DMS53 treated with DMSO at 0.1 percent for 48 hours (cell line): Measurements from ENCODE around the gene ANKRD33B.
A peak's percentile ranks its signal among the peaks of the same experiment; 100 is the strongest.
"Not testable (repeated sequence)": the region's sequence is repeated elsewhere in the genome, so short reads cannot be mapped to it uniquely, and the experiment has no call there.

Source experiments
- DNase-seq: peaks from one replicate; lab custom pipeline; 2025; ENCODE audit not compliant: unreplicated experiment; lab: John Stamatoyannopoulos, UW

Gene ANKRD33B

DNA sequence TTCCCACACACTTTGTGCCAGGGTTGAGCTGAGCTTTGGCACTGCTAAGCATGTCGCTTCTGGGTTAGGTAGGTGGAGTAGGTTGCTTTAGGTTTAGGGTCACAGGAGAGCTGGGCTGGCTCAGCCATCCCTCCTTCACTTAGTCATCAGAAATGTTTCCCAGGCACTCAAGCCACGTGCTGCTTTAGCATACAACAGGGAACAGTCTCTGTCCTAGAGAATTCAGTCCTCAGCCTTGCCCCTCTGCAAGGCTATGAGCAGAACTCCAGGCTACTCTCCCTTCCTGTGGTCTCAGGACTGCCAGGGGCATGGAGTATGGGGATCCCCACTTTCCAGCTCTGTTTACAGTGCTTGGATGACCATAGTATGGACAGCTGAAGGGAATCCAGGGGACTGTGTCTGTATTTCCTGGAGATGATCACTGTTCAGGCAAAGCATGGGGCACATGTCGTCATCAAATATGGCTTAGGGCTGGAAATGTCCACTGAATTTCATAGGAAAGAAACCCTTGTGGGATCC lies 7.5 kb upstream of the ANKRD33B start:
- DNase-seq: no peak

DNA sequence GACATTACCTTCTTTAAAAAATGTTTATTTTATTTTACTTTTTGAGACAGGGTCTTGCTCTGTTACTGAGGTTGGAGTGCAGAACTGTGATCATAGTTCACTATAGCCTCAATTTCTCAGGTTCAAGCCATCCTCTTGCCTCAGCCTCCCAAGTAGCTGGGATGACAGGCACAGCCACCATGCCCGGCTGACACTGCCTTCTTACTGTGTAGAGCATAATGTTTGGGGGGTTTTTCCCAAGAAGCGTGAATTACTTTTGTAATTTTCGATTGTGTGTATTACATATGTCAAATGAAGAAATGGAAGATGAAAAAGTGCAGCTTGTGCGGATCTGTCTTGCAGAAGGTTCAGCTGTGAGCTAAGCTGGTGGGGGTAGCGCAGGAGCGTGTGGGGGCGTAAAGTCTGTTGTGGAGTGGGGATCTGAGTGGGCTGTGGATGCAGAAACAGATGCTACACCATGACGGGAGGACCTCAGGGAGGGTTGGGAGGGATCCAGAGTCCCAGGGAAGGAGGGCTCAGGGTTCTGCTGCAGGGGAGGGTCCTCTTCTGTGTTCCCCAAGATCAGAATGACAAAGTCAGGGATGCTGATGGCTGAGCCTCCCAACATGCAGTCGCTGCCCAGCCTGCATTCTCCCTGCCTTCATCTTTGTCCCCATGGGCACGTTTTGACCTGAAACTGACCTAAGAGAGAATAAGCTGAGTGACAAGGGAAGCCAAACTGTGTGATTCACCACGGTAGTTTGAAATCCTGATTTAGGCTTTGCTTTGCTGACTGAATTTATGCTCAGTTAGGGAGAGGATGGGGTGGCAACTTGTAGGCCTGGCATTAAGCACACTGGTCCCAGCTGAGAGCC lies 6.8 kb upstream of the ANKRD33B start:
- no peak for DNase-seq

DNA sequence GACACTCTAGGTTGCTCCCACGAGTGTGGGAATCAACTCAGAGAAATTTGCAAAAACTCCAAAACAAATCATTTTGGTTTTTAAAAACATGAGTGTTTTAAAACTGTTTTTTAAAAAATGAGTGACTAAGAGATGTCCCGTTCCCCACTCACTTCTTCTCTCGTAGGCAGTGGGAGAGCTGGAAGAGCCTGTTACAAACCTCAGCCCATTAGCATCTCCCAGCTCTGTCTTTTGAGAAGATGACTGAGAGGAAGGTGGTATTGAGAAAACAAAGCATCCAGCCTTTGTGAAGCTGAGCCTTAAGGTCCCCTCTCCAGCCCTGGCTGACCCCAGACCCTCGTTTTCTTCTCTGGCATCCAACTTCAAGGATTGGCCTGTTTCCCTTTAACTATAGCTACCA lies 4.7 kb upstream of the ANKRD33B start:
- DNase-seq: no peak

DNA sequence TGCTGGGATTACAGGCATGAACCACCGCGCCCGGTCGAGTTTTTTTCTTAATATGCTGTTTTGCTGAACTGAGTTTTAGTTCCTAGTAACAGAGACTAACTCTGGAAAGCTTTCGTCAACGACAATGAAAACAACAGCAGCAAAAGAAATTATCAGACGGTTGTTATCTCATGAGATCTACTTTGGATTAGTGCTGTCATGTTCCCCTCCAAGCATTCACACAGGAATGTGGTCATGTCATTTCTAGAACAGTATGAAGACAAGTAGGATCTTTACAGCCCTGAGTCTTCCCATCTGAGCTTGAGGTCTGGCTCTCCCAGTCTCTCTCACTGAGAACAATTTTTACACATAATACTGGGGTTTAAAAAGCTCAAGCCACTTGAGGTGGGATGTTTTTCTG lies 4.0 kb upstream of the ANKRD33B start:
- no peak for DNase-seq

DNA sequence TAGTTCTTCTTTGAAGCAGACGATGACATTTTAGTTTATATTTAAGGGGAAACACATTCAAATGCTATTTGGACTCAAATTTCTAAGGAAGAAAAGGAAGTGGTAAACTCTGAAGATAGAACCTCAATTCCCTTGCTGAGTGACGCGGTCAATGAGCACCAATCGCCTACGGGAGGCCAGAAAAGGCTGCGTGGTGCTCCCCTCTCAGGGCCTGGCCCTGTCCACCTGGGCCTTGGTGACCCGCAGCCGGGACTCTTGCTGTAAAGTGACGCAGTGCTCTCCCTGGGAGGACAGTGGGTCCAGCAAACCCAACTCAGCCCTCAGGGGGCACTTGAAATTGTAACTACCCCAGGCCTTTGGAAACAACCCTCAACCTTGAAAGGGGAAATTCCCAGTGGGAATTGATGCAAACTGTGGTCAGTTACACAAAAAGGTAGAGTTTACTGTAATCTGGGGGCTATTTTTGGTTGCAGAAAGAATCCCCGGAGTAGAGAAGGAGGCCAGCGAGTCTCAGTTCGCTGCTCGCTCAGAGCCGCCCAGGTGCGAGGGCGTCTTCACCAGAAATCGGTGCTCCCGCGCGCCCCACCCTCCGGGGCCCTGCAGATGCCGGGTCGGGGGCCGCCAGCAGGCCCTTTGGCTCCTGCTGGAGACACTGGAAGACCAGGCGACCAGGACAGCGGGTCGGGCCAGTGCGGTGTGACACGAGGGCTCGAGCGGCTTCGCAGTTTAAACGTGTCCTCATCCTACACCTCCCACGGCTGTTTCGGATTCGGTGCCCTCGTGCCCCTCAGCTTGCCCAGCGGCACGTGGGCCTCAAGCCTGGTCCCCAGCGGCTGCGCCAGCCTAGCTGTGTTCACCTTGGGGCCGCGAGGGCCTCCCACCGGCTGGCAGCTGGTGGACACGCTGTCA lies 1.4 kb upstream of the ANKRD33B start:
- no peak for DNase-seq

DNA sequence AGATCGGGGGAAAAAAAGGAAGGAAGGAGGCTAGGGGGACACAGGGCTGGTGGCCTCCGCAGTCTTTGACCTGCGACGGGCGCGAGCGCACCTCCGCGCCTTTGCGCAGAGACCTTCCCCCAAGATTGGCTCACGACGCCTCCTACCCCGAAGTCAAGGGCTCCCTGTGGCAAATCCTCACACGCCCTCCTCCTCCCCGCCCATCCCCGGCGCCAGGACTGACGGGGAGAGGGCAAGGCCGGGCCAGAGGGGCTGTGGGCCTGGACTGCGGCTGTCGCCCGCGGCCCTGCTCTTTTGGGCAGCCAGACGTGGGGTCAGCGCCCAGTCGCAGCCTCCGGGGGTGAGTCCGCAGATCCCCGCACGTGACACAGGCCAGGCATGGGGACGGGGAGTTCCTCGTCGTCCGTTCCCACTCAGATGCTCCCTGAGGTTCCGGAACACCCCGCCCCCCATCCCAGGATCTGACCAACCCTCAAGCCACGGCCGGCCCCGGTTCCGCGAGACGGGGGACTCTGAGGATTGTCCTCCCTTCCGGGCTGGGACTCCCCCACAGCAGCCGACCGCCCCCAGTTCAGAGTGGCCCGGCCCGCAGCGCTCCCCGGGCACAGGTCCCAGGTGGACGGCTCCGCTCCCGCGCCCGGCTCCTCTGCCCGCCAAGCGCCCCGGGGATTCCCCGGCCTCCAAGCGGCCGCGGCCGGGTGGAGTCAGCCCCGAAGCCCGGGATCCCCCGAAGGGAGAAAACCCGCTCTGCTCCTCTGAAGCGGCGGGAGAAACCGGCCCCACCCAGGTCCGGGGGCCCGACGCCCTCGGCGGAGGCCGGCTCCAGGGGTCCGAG lies 543 bp upstream of the ANKRD33B start:
- DNase-seq: no peak

DNA sequence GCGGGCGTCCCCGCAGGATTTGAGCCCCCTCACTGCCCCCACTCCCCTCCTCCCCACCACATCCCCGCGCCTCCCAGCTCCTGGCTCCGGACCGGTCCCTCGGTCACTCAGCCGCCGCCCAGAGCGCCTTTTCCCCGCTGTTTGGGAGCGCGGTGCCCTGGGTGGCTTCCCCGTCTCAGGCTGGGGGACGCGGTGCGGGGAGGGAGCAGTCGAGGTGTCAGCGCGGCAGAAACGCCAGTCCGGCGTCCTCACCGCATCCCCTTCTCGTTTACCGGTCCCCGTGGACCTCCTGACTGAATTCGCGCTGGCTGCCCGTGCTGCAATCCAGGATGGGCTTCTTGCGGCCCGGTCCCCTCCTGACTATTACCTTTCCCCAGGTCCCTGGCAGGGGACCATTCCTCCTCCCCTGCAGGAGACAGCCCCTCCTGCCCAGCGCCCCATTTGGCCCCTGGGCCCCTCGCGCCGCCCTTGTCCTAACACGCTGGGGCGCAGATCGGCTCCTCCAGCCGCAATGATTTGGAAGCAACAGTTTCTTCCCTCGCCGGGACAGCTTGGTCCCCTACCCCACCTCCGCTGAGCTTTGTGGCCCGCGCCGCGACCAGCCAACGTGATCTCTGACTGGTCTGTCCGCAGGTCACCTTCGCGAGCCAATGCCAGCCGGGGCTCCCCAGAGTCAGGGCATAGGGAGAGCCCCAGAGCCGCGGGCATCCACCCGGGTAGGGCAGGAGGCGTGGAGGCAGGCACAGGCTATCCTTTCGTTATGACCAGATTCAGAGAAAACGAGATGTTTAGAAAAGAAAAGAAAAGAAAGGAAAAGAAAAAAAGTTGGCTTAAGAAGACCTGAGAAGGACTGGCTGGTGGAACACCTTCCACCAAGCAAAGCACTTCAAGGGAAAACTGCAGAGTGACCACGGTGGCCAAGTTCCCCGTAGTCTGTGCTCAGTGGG lies 1.2 kb downstream of the ANKRD33B start:
- DNase-seq: no peak

DNA sequence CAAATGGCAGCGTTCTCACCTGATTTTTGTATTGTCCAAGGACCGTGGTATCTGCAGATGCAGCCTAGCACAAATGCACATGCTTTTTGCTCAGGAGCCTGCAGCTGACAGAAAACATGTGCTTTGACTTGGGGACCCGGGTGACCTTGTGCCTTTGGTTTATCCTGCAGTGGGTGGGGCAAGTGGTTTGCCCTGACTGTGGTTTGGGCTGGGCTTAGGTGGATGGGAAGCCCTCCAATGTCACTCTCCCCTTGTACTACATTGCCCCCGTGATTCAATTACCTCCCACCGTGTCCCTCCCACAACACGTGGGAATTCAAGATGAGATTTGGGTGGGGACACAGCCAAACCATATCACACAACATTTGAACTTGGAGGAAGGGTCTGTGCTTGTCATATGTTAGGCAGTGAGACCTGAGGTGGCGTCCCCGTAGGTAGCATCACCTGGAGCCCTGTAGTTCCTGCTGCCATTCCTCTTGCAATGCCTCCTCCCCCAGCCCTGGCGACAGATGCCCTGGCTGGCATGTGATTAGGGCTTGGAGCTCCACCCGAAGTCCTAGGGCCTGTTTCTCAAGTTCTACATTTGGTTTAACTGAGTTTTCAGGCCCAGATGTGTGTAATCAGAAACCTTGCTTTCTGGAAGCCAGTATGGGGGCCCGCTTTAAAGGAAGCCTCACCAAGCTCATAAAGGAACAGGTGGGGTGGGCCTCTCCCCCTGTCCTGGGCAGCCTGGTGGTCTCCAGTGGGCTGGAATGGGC lies 2.1 kb downstream of the ANKRD33B start:
- DNase-seq: no peak

DNA sequence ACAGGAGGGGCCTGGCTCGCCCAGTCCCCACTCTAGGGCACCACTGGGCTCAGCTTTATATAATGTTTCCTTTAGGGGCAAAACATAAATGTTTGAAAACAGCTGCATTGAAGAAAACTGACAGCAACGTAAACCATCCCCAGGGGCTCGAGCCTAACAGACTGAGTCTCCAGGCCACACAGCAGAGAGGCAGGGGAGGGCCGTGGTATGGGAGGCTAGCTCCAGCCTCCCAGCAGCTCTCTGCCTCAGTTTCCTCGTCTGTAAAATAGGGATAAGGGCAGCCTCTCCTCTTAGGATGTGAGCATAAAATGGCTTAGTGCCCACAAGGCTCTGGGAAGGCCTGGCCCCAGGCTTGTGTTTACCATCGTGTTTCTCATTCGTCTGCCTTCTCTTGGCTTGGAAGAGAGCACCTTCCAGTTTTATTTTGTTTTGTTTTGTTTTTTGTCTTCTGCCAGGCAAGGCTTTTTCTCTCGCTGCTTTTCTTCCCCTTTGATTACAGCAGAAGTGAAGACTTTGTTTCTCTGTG lies 2.7 kb downstream of the ANKRD33B start:
- DNase-seq: no peak

DNA sequence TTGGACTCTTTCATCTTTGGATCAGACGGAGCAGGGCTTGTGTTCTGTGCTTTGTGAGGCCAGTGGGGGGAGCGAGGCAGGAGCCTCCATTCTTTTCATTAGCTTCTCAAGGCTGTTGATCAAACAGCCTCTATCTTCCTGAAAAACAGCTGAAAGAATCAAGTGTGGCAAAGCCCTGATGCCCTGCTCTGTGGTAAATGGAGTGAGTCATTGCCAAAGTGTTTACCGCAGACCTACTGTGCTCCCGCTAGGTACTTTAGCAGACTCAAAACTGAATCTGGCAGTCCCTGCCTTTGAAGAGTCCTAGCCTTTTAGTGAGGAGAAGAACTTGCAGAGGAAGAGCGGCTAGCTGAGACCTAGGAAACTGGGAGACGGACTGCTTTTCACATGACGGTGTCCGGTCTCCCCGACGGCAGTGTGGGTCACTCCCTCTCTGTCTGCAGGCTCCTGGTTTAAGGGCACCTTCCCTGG lies 3.3 kb downstream of the ANKRD33B start:
- DNase-seq: no peak

DNA sequence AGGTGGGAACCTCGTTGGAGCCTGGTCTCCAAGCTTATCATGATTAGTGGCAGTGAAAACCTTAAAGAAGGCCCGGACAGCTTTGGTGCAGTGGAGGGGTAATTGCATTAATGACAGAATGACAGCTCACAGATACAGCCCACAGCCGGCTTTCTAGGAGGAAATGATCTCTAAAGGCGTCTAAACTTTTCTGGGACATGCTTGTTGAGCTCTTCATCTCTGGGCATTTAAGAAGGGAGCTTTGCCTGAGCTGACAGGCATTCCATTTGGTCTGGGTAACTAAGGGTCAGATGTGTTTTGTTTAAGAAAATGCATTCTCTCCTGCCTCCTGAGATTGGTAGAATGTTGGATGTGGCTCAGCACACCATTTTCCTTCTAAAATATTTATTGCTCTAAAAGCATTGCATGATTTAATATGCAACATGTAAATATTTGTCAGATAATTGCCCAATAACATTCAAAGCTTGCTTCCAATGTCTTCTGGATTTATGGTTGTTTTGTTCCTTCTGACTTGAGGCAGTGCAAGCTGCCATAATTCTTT lies 4.0 kb downstream of the ANKRD33B start:
- DNase-seq: no peak

DNA sequence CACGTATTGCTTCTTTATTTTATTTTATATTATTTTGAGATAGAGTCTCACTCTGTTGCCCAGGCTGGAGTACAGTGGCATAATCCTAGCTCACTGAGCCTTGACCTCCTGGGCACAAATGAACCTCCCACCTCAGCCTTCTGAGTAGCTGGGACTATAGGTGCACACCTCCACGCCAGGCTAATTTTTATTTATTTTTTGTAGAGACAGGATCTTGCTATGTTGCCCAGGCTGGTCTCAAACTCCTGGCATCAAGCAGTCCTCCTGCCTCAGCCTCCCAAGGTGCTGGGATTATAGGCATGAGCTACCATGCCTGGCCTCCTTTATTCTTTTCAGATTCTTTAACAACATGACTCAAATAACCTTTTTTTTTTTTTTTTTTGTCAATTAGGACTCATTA lies 6.7 kb downstream of the ANKRD33B start:
- not testable (repeated sequence) for DNase-seq

DNA sequence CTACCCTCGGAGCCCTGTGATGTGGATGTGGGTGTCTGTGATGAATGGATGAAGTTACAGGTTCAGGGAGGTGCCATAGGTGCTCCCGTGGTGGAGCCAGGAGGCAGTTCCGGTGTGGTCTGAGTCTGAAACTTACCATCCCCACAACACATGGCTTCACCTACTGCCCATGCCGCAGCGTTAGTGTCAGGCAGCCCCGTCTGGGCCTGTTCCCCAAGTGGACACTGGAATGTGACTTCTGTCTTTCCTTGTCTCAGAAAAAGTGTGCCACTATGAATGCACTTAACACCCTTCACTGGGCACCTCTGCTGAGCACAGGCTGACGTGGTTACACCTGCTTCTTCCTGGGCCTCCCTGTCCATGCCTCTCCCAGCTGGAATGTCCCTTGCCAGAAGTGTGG lies 8.6 kb downstream of the ANKRD33B start:
- DNase-seq: no peak

DNA sequence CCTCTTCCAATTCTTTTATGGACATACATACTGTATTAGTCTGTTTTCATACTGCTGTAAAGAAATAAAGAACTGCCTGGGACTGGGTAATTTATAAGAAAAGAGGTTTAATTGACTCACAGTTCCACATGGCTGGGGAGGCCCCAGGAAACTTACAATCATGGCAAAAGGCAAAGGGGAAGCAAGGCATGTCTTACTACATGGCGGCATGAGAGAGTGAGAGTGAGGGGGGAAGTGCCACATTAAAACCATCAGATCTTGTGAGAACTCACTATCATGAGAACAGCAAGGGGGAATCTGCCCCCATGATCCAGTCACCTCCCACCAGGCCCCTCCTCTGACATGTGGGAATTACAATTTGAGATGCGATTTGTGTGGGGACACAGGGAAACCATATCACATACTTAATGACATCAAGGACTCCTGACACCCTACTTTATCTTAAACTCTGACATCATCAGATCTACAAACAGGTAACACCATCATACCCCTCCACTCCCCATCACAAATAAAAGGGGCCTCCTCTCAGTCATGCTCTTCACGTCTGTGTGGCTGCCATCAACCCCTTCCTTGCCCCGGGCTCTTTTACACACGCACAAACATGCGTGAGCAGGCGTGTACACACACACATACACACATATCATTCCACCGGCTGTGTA lies 9.7 kb downstream of the ANKRD33B start:
- DNase-seq: no peak

DNA sequence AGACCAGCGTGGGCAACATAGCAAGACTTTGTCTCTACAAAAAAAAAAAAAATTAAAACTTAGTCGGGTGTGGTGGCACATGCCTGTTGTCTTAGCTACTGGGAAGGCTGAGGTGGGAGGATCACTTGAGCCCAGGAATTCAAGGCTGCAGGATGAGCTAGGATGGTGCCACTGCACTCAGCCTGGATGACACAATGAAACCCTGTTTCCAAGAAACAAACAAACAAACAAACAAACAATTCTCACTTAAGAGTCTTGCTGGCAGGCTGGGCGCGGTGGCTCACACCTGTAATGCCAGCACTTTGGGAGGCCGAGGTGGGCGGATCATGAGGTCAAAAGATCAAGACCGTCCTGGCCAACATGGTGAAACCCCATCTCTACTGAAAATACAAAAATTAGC lies 11.0 kb downstream of the ANKRD33B start:
- DNase-seq: not testable (repeated sequence)

DNA sequence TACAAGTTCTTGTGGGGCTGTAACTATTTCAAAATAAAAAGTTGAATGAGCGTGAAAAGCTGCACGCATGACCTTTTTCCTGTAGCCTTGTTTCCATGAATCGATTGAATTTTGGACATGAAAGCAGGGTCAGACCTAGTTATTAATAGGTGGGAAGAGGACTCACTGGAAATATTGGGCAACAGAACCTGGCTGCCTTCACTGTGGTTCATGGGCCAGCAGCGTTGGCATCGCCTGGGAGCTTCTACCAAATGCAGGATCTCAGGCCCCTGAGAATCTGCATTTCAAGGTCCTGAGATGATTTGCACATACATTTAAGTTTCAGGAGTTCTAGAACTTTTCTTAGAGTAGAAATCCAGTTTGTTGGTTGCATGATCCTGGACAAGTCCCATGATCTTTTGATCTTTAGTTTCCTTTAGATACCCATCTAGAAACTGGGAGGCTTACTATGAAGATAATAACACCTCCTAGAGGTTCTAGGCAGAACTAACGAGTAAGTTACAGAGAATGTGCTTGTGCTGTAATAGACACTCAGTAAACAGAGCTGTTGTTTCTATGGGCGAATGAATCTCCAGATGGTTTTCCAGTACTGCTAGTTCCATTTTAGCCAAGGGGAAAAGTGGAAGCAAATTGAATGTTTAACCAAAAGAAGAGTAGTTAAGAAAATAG lies 12.4 kb downstream of the ANKRD33B start:
- DNase-seq: peak; percentile 11

DNA sequence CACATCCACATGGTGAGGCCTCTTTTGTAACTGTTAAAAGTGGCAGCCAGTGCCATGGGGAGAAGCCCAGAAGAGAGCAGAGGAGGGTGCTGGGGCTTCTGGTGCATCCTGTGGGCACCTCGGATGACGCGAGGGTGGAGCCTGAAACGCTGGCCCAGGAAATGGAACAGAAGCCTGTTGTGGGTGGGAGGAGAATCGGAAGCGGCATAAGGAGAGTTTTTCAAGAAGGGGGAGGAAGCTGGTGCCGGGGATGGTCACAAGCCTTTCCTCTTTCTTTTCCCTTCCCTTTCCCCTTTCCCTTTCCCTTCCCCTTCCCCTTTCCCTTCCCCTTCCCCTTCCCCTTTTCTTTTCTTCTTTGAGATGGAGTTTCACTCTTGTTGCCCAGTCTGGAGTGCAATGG lies 12.9 kb downstream of the ANKRD33B start:
- no peak for DNase-seq
